ENCODE data around the gene TEAD2.

DNA sequence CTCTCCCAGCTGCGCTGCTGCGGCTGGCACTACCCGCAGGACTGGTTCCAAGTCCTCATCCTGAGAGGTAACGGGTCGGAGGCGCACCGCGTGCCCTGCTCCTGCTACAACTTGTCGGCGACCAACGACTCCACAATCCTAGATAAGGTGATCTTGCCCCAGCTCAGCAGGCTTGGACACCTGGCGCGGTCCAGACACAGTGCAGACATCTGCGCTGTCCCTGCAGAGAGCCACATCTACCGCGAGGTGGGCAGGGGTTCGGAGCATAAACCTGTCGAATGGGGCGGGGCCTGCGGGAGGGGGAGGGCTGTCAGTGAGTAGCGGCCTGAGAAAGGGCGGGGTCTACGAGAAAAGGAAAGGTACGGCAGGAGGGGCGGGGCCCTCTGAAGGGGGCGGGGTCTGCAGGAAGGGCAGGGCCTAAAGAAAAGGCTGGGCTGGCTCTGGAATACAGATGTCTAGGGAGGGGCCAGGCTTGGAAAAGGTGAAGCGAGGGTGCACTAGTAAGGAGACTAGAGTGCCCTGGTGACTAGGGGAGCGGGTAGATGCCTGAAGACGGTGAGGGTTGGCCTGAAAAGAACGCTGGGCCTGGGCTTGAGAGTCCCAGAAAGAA is 23.4 kb downstream of the TEAD2 start:
- no peak for TF ChIP-seq NFIC (IDR thresholded peaks at IDR 0.05; ENCODE audit: low read depth, low read length)
- no peak for TF ChIP-seq MEF2B (IDR thresholded peaks at IDR 0.05; ENCODE audit: partially characterized antibody, poor library complexity, severe bottlenecking)
- no peak for TF ChIP-seq IKZF1 (conservative IDR thresholded peaks at IDR 0.05)
- TF ChIP-seq, protein P1, sequence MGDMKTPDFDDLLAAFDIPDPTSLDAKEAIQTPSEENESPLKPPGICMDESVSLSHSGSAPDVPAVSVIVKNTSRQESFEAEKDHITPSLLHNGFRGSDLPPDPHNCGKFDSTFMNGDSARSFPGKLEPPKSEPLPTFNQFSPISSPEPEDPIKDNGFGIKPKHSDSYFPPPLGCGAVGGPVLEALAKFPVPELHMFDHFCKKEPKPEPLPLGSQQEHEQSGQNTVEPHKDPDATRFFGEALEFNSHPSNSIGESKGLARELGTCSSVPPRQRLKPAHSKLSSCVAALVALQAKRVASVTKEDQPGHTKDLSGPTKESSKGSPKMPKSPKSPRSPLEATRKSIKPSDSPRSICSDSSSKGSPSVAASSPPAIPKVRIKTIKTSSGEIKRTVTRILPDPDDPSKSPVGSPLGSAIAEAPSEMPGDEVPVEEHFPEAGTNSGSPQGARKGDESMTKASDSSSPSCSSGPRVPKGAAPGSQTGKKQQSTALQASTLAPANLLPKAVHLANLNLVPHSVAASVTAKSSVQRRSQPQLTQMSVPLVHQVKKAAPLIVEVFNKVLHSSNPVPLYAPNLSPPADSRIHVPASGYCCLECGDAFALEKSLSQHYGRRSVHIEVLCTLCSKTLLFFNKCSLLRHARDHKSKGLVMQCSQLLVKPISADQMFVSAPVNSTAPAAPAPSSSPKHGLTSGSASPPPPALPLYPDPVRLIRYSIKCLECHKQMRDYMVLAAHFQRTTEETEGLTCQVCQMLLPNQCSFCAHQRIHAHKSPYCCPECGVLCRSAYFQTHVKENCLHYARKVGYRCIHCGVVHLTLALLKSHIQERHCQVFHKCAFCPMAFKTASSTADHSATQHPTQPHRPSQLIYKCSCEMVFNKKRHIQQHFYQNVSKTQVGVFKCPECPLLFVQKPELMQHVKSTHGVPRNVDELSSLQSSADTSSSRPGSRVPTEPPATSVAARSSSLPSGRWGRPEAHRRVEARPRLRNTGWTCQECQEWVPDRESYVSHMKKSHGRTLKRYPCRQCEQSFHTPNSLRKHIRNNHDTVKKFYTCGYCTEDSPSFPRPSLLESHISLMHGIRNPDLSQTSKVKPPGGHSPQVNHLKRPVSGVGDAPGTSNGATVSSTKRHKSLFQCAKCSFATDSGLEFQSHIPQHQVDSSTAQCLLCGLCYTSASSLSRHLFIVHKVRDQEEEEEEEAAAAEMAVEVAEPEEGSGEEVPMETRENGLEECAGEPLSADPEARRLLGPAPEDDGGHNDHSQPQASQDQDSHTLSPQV (IDR thresholded peaks at IDR 0.05) = no peak
- no peak for TF ChIP-seq BHLHE40 (IDR thresholded peaks at IDR 0.05; ENCODE audit: borderline replicate concordance in 1 of 2, low read depth in 2 of 2, low read length in 1 of 2)
- TF ChIP-seq, protein P2, sequence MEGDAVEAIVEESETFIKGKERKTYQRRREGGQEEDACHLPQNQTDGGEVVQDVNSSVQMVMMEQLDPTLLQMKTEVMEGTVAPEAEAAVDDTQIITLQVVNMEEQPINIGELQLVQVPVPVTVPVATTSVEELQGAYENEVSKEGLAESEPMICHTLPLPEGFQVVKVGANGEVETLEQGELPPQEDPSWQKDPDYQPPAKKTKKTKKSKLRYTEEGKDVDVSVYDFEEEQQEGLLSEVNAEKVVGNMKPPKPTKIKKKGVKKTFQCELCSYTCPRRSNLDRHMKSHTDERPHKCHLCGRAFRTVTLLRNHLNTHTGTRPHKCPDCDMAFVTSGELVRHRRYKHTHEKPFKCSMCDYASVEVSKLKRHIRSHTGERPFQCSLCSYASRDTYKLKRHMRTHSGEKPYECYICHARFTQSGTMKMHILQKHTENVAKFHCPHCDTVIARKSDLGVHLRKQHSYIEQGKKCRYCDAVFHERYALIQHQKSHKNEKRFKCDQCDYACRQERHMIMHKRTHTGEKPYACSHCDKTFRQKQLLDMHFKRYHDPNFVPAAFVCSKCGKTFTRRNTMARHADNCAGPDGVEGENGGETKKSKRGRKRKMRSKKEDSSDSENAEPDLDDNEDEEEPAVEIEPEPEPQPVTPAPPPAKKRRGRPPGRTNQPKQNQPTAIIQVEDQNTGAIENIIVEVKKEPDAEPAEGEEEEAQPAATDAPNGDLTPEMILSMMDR (IDR thresholded peaks at IDR 0.05 in 2 of 3, conservative IDR thresholded peaks at IDR 0.05 in 1 of 3; ENCODE audit: control insufficient read depth in 2 of 3, extremely low read depth in 1 of 3, insufficient read depth in 1 of 3, low read depth in 3 of 3, low read length in 3 of 3) = no peak
